GM18526 (cell line): Measurements from ENCODE around the gene DVL2.

ENCODE experiments used
- POLR2A ChIP-seq: IDR thresholded peaks from 3 replicates; pipeline ENCODE4 v1.6.1; 2011; ENCODE audit not compliant: insufficient read length; ENCODE audit errors: extremely low read depth

Gene DVL2

GRCh38 chr17:7232114-7232513, 2.2 kb downstream of the DVL2 start:
- TF ChIP-seq POLR2A = no peak

GRCh38 chr17:7229504-7229903, 4.8 kb downstream of the DVL2 start:
- no peak for TF ChIP-seq POLR2A

GRCh38 chr17:7228920-7229319, 5.4 kb downstream of the DVL2 start:
- TF ChIP-seq POLR2A = no peak

- TF ChIP-seq POLR2A = no peak
These were observed 7.3 kb downstream of the DVL2 start for GRCh38 chr17:7226721-7227710.

- TF ChIP-seq POLR2A = no peak
These were observed 8.5 kb downstream of the DVL2 start for GRCh38 chr17:7225711-7226331.

- TF ChIP-seq POLR2A = no peak
These were observed 9.6 kb downstream of the DVL2 start for GRCh38 chr17:7224661-7225111.

- no peak for TF ChIP-seq POLR2A
These were observed 10.2 kb downstream of the DVL2 start for GRCh38 chr17:7224110-7224509.

- TF ChIP-seq POLR2A = no peak
These were observed 10.9 kb downstream of the DVL2 start for GRCh38 chr17:7223375-7223774.

GRCh38 chr17:7222972-7223292, 11.4 kb downstream of the DVL2 start:
- no peak for TF ChIP-seq POLR2A

GRCh38 chr17:7222093-7222971, 12.0 kb downstream of the DVL2 start:
- TF ChIP-seq POLR2A = no peak

GRCh38 chr17:7221278-7222092, 12.8 kb downstream of the DVL2 start:
- peak; percentile 5 for TF ChIP-seq POLR2A

- no peak for TF ChIP-seq POLR2A
These were observed 13.6 kb downstream of the DVL2 start for GRCh38 chr17:7220593-7221277.

GRCh38 chr17:7219812-7220592, 14.3 kb downstream of the DVL2 start, which contains the start of the genes ACADVL and DLG4:
ACADVL (plus strand) TSS chr17:7219938; CDS start chr17:7219985, 47 bp downstream.
DLG4 (minus strand) TSS chr17:7219836.
- TF ChIP-seq POLR2A = peak; percentile 75
